Posterior vena cava (tissue), 2 donors: ENCODE data around the gene RNF169. TPM values are rescaled to one million over a fixed set of nuclear protein-coding genes. Genes with fewer than 3 reads are reported as not detected.
"Not testable (repeated sequence)": the region's sequence is repeated elsewhere in the genome, so short reads cannot be mapped to it uniquely, and the experiment has no call there.

Source experiments
- DNase-seq: peaks from one replicate; pipeline ENCODE4 v3.0.0-alpha.2; 2020; ENCODE audit warnings: low spot score
- intact Hi-C, 2 donors: fragments of 100-400 bp; cut with DNase I; formaldehyde crosslinking; loops; one replicate each; pipeline versions ENCODE4 v1.14.1 to v1.14.2; 2022 to 2023
- total RNA-seq, 2 donors: library from RNA; stranded (reverse); fragmentation: NEBNext Ultra II Directional; extraction: Animal tissue kit (Norgen Biotek cat#: 25700); gene quantifications; one replicate each; pipeline ENCODE4 v1.2.1, GENCODE V29; 2021
- donor health status: DM: yes; HTN: yes; CAD: no.
- donor health status: DM: yes; HTN: yes; CAD: no.

Gene RNF169
- total RNA-seq, 2 donors from 2014 or later = 14.7 to 19.8 TPM

GRCh38 chr11:74791333-74792100 lies 42.9 kb downstream of the RNF169 start:
- intact Hi-C loops = no loop called here
- no peak for DNase-seq

- no peak for DNase-seq
- intact Hi-C loops = no loop called here
Measured at GRCh38 chr11:74806267-74806666, 57.6 kb downstream of the RNF169 start.

- intact Hi-C loops = no loop called here
Measured at GRCh38 chr11:74809801-74810200, 61.2 kb downstream of the RNF169 start.

GRCh38 chr11:74815966-74816365 lies 67.3 kb downstream of the RNF169 start:
- intact Hi-C loops = no loop called here
- no peak for DNase-seq

More at GRCh38 chr11:74809801-74810200, 61.2 kb downstream of the RNF169 start:
- no peak for DNase-seq

- no peak for DNase-seq
- intact Hi-C loops = no loop called here
Measured at GRCh38 chr11:74816664-74817063, 68.0 kb downstream of the RNF169 start.

- no peak for DNase-seq
Measured at GRCh38 chr11:74818283-74818946, 69.8 kb downstream of the RNF169 start.

GRCh38 chr11:74819400-74819799 lies 70.8 kb downstream of the RNF169 start:
- DNase-seq = no peak
- intact Hi-C loops = no loop called here

More at GRCh38 chr11:74818283-74818946, 69.8 kb downstream of the RNF169 start:
- intact Hi-C loops = no loop called here

GRCh38 chr11:74820763-74821162 lies 72.1 kb downstream of the RNF169 start:
- DNase-seq = no peak
- intact Hi-C loops = no loop called here

- intact Hi-C loops = no loop called here
Measured at GRCh38 chr11:74822170-74822569, 73.5 kb downstream of the RNF169 start.

GRCh38 chr11:74824285-74824982 lies 75.8 kb downstream of the RNF169 start:
- intact Hi-C loops = loop anchor here in 1 of 2 donors (2.0 kb wide), 1 partner anchor 28 kb away; no protein-coding TSS in a partner anchor
- no peak for DNase-seq

More at GRCh38 chr11:74822170-74822569, 73.5 kb downstream of the RNF169 start:
- no peak for DNase-seq

GRCh38 chr11:74825596-74825995 lies 76.9 kb downstream of the RNF169 start:
- DNase-seq = not testable (repeated sequence)
- intact Hi-C loops = loop anchor here in 1 of 2 donors (2.0 kb wide), 1 partner anchor 27 kb away; no protein-coding TSS in a partner anchor

GRCh38 chr11:74826901-74827300 lies 78.3 kb downstream of the RNF169 start:
- intact Hi-C loops = no loop called here
- no peak for DNase-seq

- no peak for DNase-seq
- intact Hi-C loops = loop anchor here in 1 of 2 donors (10.0 kb wide), 1 partner anchor 782 kb away; no protein-coding TSS in a partner anchor
Measured at GRCh38 chr11:74837191-74837590, 88.5 kb downstream of the RNF169 start.

GRCh38 chr11:74838188-74838587 lies 89.5 kb downstream of the RNF169 start:
- intact Hi-C loops = loop anchor here in 1 of 2 donors (10.0 kb wide), 1 partner anchor 783 kb away; no protein-coding TSS in a partner anchor
- DNase-seq = no peak

- DNase-seq = no peak
- intact Hi-C loops = loop anchor here in 1 of 2 donors (10.0 kb wide), 1 partner anchor 785 kb away; no protein-coding TSS in a partner anchor
Measured at GRCh38 chr11:74839446-74839845, 90.8 kb downstream of the RNF169 start.

GRCh38 chr11:74839971-74840370 lies 91.3 kb downstream of the RNF169 start:
- no peak for DNase-seq
- intact Hi-C loops = loop anchor here in 1 of 2 donors (10.0 kb wide), 1 partner anchor 785 kb away; no protein-coding TSS in a partner anchor

GRCh38 chr11:74840486-74840885 lies 91.8 kb downstream of the RNF169 start:
- no peak for DNase-seq
- intact Hi-C loops = no loop called here

- intact Hi-C loops = no loop called here
- DNase-seq = peak; percentile 78
Measured at GRCh38 chr11:74842967-74843366, 94.3 kb downstream of the RNF169 start.

GRCh38 chr11:74844072-74844471 lies 95.4 kb downstream of the RNF169 start:
- intact Hi-C loops = no loop called here
- DNase-seq = no peak

GRCh38 chr11:74844865-74845264 lies 96.2 kb downstream of the RNF169 start:
- intact Hi-C loops = no loop called here

More at GRCh38 chr11:74844865-74845264, 96.2 kb downstream of the RNF169 start:
- no peak for DNase-seq
